ENCODE measurements around the gene SMIM38. TPM values are rescaled to one million over a fixed set of nuclear protein-coding genes. Genes with fewer than 3 reads are reported as not detected.

SMIM38 gene
- polyA plus RNA-seq, 5 donors = 0.21 to 1.1 (median 0.75) TPM

DNA sequence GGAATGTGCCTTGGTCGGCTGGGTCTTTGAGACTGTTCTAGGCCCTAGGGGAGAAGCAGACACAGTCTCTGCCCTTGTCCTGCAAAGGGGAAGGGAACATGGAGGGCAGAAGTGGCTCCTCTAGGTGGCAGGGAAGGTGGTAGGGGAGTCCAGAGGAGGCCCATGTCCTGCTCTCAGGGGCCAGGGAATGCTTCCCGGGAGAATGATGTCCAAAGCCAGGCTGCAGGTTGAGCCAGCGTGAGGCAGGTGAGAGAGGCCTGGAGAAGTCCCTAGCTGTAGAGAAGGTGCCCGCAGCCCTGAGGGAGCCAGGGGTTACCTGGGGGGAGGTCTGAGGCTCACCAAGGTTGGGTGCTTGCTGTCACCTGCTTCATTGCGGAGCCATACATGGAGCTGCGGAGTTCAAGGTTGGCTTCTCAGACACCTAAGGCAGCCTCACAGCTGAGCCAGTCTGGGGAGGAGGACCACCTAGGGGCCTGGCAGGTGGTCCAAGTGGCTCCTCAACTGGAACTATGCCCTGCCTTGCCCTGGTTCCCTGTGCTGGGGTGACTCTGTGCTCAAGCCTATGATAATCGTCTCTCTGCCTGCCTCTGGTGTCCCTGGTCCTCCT lies 46.1 kb downstream of the SMIM38 start:
- DNase-seq = no peak

- DNase-seq = no peak
These were observed 46.9 kb downstream of the SMIM38 start for GRCh38 chr11:69202511-69203221.

DNA sequence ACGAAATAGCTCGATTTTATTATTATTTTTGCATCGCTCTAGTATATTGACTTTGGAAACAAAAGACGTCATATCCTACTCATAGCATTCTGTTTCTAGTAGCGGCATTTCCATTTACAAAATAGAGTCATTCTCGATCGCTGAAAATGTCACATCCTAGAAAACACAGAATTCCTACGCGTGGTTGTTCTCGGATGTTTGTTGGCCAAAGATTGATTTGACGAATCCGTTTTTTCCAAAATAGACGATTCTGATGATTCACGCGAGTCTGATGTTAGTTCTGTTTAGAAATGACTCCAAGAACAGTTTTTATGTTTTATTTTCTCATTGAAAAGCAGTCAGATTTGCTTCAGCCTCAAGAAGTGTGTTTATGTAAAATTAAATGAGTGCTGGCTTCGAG lies 47.6 kb downstream of the SMIM38 start:
- no peak for DNase-seq

DNA sequence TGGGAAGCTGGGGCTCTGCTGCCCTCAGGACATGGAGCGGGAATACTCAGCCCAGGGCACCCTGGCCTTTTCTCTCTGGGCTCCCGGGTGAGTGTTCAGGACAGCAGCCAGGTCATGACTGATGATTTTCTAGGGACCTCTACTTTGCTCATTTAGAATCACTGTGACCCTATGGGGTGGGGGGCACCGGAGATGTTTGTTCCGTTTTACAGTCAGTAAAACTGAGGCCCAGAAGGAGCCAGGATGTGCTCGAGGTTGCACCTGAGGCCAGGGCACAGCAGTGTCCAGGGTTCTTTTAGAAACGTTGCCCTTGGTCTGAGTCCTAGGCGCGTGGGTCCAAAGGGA lies 48.1 kb downstream of the SMIM38 start:
- no peak for DNase-seq

- DNase-seq = no peak
These were observed 48.7 kb downstream of the SMIM38 start for GRCh38 chr11:69204246-69204940.

GRCh38 chr11:69204941-69205742 lies 49.4 kb downstream of the SMIM38 start:
- no peak for DNase-seq

Other genes with a start within 250 kb of the SMIM38 start
- gene MRGPRD, start 174.9 kb upstream of the SMIM38 start, polyA plus RNA-seq (ENCODE audit: insufficient read depth in 1 of 5, insufficient read length in 5 of 5, low replicate concordance in 1 of 5) = not detected
- 1 to 10 TPM; 3.1 to 8.9 (median 5.4) TPM for gene MRGPRF, start 142.7 kb upstream of the SMIM38 start, polyA plus RNA-seq (ENCODE audit: insufficient read depth in 1 of 5, insufficient read length in 5 of 5, low replicate concordance in 1 of 5)
- gene TPCN2, start 107.0 kb upstream of the SMIM38 start, polyA plus RNA-seq (ENCODE audit: insufficient read depth in 1 of 5, insufficient read length in 5 of 5, low replicate concordance in 1 of 5) = 10 to 100 TPM in 4 of 5 donors, 1 to 10 TPM in 1; 9.2 to 15.1 (median 13.8) TPM
- gene MYEOV, start 138.2 kb downstream of the SMIM38 start, polyA plus RNA-seq (ENCODE audit: insufficient read depth in 1 of 5, insufficient read length in 5 of 5, low replicate concordance in 1 of 5) = under 1 TPM in 4 of 5 donors, not detected in 1; 0.36 to 0.72 (median 0.63) TPM